Tibial nerve (tissue), 4 donors: ENCODE measurements around the gene NCAM1. TPM values are rescaled to one million over a fixed set of nuclear protein-coding genes. Genes with fewer than 3 reads are reported as not detected.

ENCODE experiments used
- DNase-seq, 2 donors: peaks; one replicate each; pipeline ENCODE4 v3.0.0-alpha.2; 2019; ENCODE audit warnings: low spot score in 2 of 2
- H3K27ac ChIP-seq, 4 donors: fragments of 200-600 bp; sonication (generic) in 3 of 4; one replicate each; pipeline ENCODE4 v1.5.1; 2017 to 2019; ENCODE audit warnings: mild to moderate bottlenecking in 1 of 4
- H3K27me3 ChIP-seq, 2 donors: fragments of 200-600 bp; sonication (generic) in 1 of 2; one replicate each; pipeline versions ENCODE4 v1.5.1 to v1.6.0; 2017 to 2019
- H3K36me3 ChIP-seq, 3 donors: fragments of 200-600 bp; sonication (generic); one replicate each; pipeline ENCODE4 v1.5.1; 2018 to 2019
- H3K4me1 ChIP-seq, 4 donors: fragments of 200-600 bp; sonication (generic) in 3 of 4; one replicate each; pipeline ENCODE4 v1.5.1; 2017 to 2019
- H3K4me3 ChIP-seq, 4 donors: fragments of 200-600 bp; sonication (generic) in 3 of 4; one replicate each; pipeline ENCODE4 v1.5.1; 2017 to 2019; ENCODE audit warnings: mild to moderate bottlenecking in 1 of 4, moderate library complexity in 1 of 4
- H3K9me3 ChIP-seq, 4 donors: fragments of 200-600 bp; sonication (generic) in 3 of 4; one replicate each; pipeline ENCODE4 v1.5.1; 2017 to 2019
- EP300 ChIP-seq, 2 donors: sonication (generic); formaldehyde crosslinking; IDR thresholded peaks; one replicate each; pipeline ENCODE4 v1.6.1; 2017; ENCODE audit warnings: antibody characterized with exemption in 2 of 2, mild to moderate bottlenecking in 1 of 2
- POLR2A ChIP-seq, 2 donors: fragments of 450-650 bp; IDR thresholded peaks; one replicate each; pipeline ENCODE4 v1.6.1; 2017; ENCODE audit warnings: antibody characterized with exemption in 2 of 2, mild to moderate bottlenecking in 2 of 2, moderate library complexity in 2 of 2
- WGBS, 2 donors: methylation state at CpG; one replicate each; pipeline ENCODE4 v1.1.5; 2018; 5-methylcytosine and 5-hydroxymethylcytosine counted together
- total RNA-seq, 4 donors: library from RNA; depleted of rRNA; stranded (reverse); fragments of >200 nt; gene quantifications; one replicate each; pipeline ENCODE4 v1.1.0, GENCODE V29; 2016
- TF ChIP-seq, protein P1 (sequence below), 5 experiments: fragments of 200-600 bp in 3 of 5; fragments of 450-650 bp in 2 of 5; sonication (generic) in 3 of 5; IDR thresholded peaks; one replicate each; pipeline ENCODE4 v1.5.1; 2016 to 2019; ENCODE audit warnings: antibody characterized with exemption in 5 of 5, mild to moderate bottlenecking in 3 of 5, moderate library complexity in 2 of 5

The NCAM1 gene
- total RNA-seq, 4 donors from 2014 or later = 57.3 to 121 (median 76.1) TPM

DNA sequence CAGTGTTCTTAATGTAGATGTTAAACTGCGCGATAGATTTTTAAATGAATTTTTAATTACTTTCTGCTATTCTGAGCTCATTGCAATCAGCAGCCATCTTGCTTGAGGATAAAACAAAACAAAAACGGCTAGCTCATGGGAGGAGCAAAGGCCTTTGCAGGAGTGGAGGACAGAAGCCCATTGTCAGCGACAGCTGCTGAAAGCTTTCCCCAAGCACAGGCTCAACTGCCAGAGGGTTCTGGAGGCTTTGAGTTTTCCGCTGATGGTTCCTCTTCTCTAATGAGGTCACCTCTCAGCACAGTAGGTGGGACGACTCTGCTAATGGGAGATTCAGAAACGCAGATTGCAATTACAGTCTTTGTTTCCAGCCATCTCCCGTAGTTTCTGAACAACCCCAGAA lies 186.0 kb downstream of the NCAM1 start:
- H3K36me3 ChIP-seq = no peaks in the 10 kb centered on the region
- TF ChIP-seq EP300 (IDR thresholded peaks at IDR 0.05) (no peak), POLR2A (IDR thresholded peaks at IDR 0.05) (no peak)
- TF ChIP-seq, protein P1, sequence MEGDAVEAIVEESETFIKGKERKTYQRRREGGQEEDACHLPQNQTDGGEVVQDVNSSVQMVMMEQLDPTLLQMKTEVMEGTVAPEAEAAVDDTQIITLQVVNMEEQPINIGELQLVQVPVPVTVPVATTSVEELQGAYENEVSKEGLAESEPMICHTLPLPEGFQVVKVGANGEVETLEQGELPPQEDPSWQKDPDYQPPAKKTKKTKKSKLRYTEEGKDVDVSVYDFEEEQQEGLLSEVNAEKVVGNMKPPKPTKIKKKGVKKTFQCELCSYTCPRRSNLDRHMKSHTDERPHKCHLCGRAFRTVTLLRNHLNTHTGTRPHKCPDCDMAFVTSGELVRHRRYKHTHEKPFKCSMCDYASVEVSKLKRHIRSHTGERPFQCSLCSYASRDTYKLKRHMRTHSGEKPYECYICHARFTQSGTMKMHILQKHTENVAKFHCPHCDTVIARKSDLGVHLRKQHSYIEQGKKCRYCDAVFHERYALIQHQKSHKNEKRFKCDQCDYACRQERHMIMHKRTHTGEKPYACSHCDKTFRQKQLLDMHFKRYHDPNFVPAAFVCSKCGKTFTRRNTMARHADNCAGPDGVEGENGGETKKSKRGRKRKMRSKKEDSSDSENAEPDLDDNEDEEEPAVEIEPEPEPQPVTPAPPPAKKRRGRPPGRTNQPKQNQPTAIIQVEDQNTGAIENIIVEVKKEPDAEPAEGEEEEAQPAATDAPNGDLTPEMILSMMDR (IDR thresholded peaks at IDR 0.05) = no peak
- peak overlapping the region in 1 of 4 donors; percentile 0 for H3K4me3 ChIP-seq
- WGBS, 2 donors = 41 to 44% methylated on average over 8 of the region's 8 CpGs
- H3K27me3 ChIP-seq = no peaks in the 10 kb centered on the region
- no peaks in the 10 kb centered on the region for H3K9me3 ChIP-seq
- no peak for DNase-seq
- H3K27ac ChIP-seq = peak overlapping the region in 3 of 4 donors; percentile 16 to 60 (median 35)
- H3K4me1 ChIP-seq = peaks cover 0 to 15% (median 0%) of the 10 kb centered on the region in 4 donors

DNA sequence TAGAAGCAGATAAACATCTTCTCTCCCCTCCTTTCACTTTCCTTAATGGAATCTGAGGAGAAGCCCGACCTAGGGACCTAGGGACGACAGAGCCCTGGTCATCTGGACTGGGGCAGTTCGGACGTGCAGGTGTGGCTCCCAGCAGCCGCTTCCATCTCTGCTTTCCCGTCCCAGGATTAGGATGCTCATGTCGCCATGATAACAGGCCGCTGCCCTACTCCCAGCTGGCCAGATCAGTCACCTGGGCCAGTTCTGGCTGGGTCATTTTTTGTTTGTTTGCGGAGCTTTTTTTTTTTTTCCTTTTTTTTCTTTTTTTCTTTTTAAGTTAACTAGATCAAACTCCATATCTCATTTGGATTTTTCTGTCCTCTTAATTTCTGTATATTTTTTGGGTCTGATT lies 186.9 kb downstream of the NCAM1 start:
- no peak overlapping the region for H3K4me3 ChIP-seq
- no peaks in the 10 kb centered on the region for H3K27me3 ChIP-seq
- H3K27ac ChIP-seq = no peak overlapping the region
- no peaks in the 10 kb centered on the region for H3K36me3 ChIP-seq
- H3K4me1 ChIP-seq = peaks cover 0 to 15% (median 0%) of the 10 kb centered on the region in 4 donors
- no peak for DNase-seq
- 81 to 87% methylated on average over 9 of the region's 9 CpGs for WGBS, 2 donors
- no peaks in the 10 kb centered on the region for H3K9me3 ChIP-seq
- TF ChIP-seq, protein P1 (IDR thresholded peaks at IDR 0.05) = no peak
- no peak for TF ChIP-seq POLR2A (IDR thresholded peaks at IDR 0.05)

DNA sequence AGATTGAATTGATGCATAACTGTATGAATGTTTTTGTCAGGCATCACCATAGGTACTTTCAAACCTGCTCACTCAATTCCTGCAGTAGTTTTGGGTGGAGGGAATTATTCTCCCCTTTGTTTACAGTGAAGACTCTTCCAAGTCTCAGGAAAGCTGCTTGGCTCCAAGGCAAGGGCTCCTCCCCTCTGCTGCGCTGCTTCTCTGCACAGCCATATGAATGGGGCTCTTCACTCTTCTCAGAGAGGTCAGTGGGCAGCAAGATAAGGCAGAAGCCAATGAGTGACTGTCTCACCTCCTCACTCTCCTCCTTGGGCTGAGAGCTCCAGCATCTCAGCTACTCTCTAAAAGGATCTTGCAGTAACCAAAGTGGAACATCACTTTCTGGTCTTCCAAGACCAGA lies 187.4 kb downstream of the NCAM1 start:
- H3K9me3 ChIP-seq = no peaks in the 10 kb centered on the region
- H3K27ac ChIP-seq = no peak overlapping the region
- H3K4me1 ChIP-seq = peaks cover 0 to 17% (median 0%) of the 10 kb centered on the region in 4 donors
- no peaks in the 10 kb centered on the region for H3K27me3 ChIP-seq
- DNase-seq = no peak
- 44 to 63% methylated on average over 1 of the region's 1 CpG for WGBS, 2 donors
- TF ChIP-seq EP300 (IDR thresholded peaks at IDR 0.05) (no peak), POLR2A (IDR thresholded peaks at IDR 0.05) (no peak)
- TF ChIP-seq, protein P1 (IDR thresholded peaks at IDR 0.05) = no peak
- no peaks in the 10 kb centered on the region for H3K36me3 ChIP-seq
- no peak overlapping the region for H3K4me3 ChIP-seq

DNA sequence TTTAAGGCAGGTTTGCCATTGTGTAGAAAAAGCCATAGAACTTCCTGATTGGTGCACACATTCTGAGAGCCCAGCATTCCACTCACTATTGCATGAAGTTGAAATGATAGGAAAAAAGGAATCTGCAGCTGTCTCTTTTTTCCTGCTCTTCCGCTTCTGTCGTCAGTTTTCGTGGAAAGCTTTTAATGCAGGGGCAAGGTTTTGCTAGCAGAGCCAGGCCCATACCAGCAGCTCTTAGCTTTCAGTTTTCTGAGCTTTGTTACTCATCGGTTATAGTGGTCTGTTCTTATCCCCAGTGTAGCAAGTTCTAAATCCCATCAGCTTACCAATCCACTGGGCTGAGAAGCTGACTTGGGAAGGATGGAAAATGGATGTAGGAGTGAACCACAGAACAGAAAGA lies 190.3 kb downstream of the NCAM1 start:
- no peaks in the 10 kb centered on the region for H3K9me3 ChIP-seq
- no peaks in the 10 kb centered on the region for H3K36me3 ChIP-seq
- 92 to 96% methylated on average over 4 of the region's 4 CpGs for WGBS, 2 donors
- H3K27ac ChIP-seq = no peak overlapping the region
- H3K4me3 ChIP-seq = no peak overlapping the region
- no peak for DNase-seq
- no peaks in the 10 kb centered on the region for H3K27me3 ChIP-seq
- no peak for TF ChIP-seq POLR2A (IDR thresholded peaks at IDR 0.05)
- TF ChIP-seq, protein P1 (IDR thresholded peaks at IDR 0.05) = no peak
- no peak for TF ChIP-seq EP300 (IDR thresholded peaks at IDR 0.05)
- H3K4me1 ChIP-seq = peaks cover 0 to 24% (median 0%) of the 10 kb centered on the region in 4 donors

DNA sequence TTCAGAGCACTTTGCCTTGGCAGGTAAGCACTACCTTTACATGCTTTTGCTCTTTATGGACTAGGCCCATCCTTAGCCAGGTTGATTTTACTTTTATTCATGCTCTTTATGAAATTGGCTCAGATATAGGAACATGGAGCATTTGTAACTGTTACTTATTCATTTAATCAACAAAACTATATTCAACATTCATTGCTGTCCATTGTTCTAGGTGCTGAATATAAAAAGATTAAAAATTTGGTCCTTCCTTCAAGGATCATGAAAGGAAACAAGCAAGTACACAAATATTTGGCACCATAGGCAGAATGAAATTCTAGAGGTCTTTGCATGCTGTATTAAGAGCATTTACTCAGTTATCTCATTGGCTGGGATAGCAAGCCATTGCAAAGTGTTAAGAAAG lies 191.3 kb downstream of the NCAM1 start:
- Histone ChIP-seq H3K36me3 (no peaks in the 10 kb centered on the region), H3K27ac (no peak overlapping the region), H3K27me3 (no peaks in the 10 kb centered on the region), H3K4me3 (no peak overlapping the region), H3K9me3 (no peaks in the 10 kb centered on the region), H3K4me1 (peaks cover 0 to 24% (median 0%) of the 10 kb centered on the region in 4 donors)
- DNase-seq = no peak
- TF ChIP-seq, protein P1 (IDR thresholded peaks at IDR 0.05) = no peak
- no peak for TF ChIP-seq EP300 (IDR thresholded peaks at IDR 0.05)
- no peak for TF ChIP-seq POLR2A (IDR thresholded peaks at IDR 0.05)
